ENCODE measurements around the gene CELA3B. TPM values are rescaled to one million over a fixed set of nuclear protein-coding genes. Genes with fewer than 3 reads are reported as not detected.
A peak's percentile ranks its signal among the peaks of the same experiment; 100 is the strongest.

CELA3B gene
- total and polyA plus RNA-seq, 2 of the 13 experiments (the other 11 are each of a cell fraction or from before 2014, with no cell fraction given): 0.34 TPM; not detected in 1

- peak; percentile 55; the same call in 1 of the 2 replicates for TF ChIP-seq ZNF274 (CRISPR knock-in tag; IDR thresholded peaks at IDR 0.05)
- peak; percentile 79; the same call in 1 of the 2 replicates for TF ChIP-seq RCOR2 (CRISPR knock-in tag; IDR thresholded peaks at IDR 0.05)
- peak; percentile 56; the same call in 1 of the 2 replicates for TF ChIP-seq GATAD2A (CRISPR knock-in tag; IDR thresholded peaks at IDR 0.05)
- no peak for TF ChIP-seq RNF219 (CRISPR knock-in tag; IDR thresholded peaks at IDR 0.05)
- 0 out of 2 replicates have a peak, but pooled peaks have one; percentile 23 for TF ChIP-seq ZFX (CRISPR knock-in tag; IDR thresholded peaks at IDR 0.05; ENCODE audit: low read depth)
- TF ChIP-seq ZNF589 (CRISPR knock-in tag; conservative IDR thresholded peaks at IDR 0.05): no peak
- no peak for TF ChIP-seq ZNF232 (CRISPR knock-in tag; IDR thresholded peaks at IDR 0.05; ENCODE audit: borderline replicate concordance)
- TF ChIP-seq SP5 (CRISPR knock-in tag; IDR thresholded peaks at IDR 0.05; ENCODE audit: borderline replicate concordance, low read depth): peak; percentile 36; the same call in 1 of the 2 replicates
- no peak for TF ChIP-seq ZSCAN29 (CRISPR knock-in tag; conservative IDR thresholded peaks at IDR 0.05)
- no peak for TF ChIP-seq PPARG (CRISPR knock-in tag; conservative IDR thresholded peaks at IDR 0.05)
- TF ChIP-seq ASH2L (IDR thresholded peaks at IDR 0.05; ENCODE audit: insufficient read length, low read depth, low read length): no peak
- TF ChIP-seq IKZF1 (IDR thresholded peaks at IDR 0.05): no peak
- no peak for TF ChIP-seq SIX4 (CRISPR knock-in tag; IDR thresholded peaks at IDR 0.05)
- no peak for TF ChIP-seq CSRNP2 (CRISPR knock-in tag; conservative IDR thresholded peaks at IDR 0.05; ENCODE audit: low read depth)
- TF ChIP-seq HDAC2 (CRISPR knock-in tag; IDR thresholded peaks at IDR 0.05): peak; percentile 24; the same call in 1 of the 2 replicates
- no peak for TF ChIP-seq ZNF710 (CRISPR knock-in tag; IDR thresholded peaks at IDR 0.05; ENCODE audit: borderline replicate concordance)
- no peak for TF ChIP-seq PHF20 (CRISPR knock-in tag; IDR thresholded peaks at IDR 0.05)
- no peak for TF ChIP-seq NR2F6 (IDR thresholded peaks at IDR 0.05)
- TF ChIP-seq NR2F6 (CRISPR knock-in tag; IDR thresholded peaks at IDR 0.05): 0 out of 2 replicates have a peak, but pooled peaks have one; percentile 38
- TF ChIP-seq ZNF251 (CRISPR knock-in tag; IDR thresholded peaks at IDR 0.05): no peak
- 0 out of 2 replicates have a peak, but pooled peaks have one; percentile 66 for TF ChIP-seq DZIP1 (CRISPR knock-in tag; IDR thresholded peaks at IDR 0.05)
- TF ChIP-seq NFRKB (IDR thresholded peaks at IDR 0.05): no peak
- no peak for TF ChIP-seq NONO (IDR thresholded peaks at IDR 0.05)
- peak; percentile 48; the same call in 1 of the 2 replicates for TF ChIP-seq NONO (CRISPR knock-in tag; conservative IDR thresholded peaks at IDR 0.05)
Measured at GRCh38 chr1:21927533-21928237, 49.1 kb upstream of the CELA3B start (continued).

Measured in HepG2 (cell line).